ENCODE results near the gene HSD17B7.
"Not testable (repeated sequence)": the region's sequence is repeated elsewhere in the genome, so short reads cannot be mapped to it uniquely, and the experiment has no call there.

DNA sequence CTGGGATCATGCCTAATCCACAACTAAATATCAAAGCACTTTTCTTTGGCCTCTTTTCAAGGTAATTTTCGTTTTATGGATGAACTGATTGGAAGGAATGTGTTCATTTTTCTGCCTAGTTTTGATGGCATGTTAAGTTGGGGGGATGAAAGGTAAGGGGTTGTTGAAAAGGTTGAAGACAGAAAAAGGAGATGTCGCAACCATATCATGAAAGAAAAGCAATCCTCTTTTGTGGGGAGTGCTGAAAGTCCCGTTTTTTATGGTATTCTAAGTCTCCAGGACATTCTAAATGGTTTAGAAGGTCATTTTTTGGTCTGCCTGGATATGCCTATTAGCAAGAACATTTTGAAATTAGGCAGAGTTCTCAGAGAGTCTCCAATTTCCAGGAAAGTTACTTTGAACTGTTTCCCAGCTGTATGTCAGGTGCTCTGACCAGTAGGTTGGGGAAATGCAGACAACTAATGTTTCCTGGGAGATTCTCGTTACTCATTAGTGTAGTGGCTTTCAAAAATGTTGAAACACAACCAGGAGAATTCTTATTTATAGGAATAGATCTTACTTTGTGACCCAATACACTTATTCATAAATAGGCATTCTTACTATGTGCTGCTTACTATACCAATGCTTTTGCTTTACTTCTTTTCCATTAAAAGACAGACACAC, 6.2 kb downstream of the HSD17B7 start:
- TF ChIP-seq CTCF (IDR thresholded peaks at IDR 0.05); POLR2AphosphoS5 (IDR thresholded peaks at IDR 0.05; ENCODE audit: insufficient read depth in 1 of 2, low read depth in 1 of 2): not testable (repeated sequence)

All from vagina (tissue), 2 donors.